K562 (cell line): ENCODE measurements around the gene CRYBB1. TPM values are rescaled to one million over a fixed set of nuclear protein-coding genes. Genes with fewer than 3 reads are reported as not detected.

ENCODE experiments used
- ATAC-seq: fragments of 200-7000 bp; cut with Tn5 transposase; 3 replicates; pipeline ENCODE4 v1.9.1; 2020; ENCODE audit warnings: moderate library complexity
- BruUV-seq: library from RNA; stranded (reverse); fragments of 400-500 nt; replicated peaks from 2 replicates; lab custom pipeline; 2021; lab: Mats Ljungman, UMichigan
- CTCF ChIA-PET: fragments of 300-600 bp; formaldehyde crosslinking; extraction: SDS; loops from one replicate; lab custom pipeline; 2021; ENCODE audit warnings: low intra/inter-chr PET ratio; lab: Yijun Ruan, JAX
- POLR2A ChIA-PET: fragments of 300-600, 350-650 bp; sonication (Branson Sonifier 250); formaldehyde crosslinking; extraction: SDS; loops from one replicate; lab custom pipeline; 2021; ENCODE audit warnings: antibody characterized with exemption, inconsistent platforms; lab: Yijun Ruan, JAX
- DNase-seq, 4 experiments: peaks; one replicate each; pipeline versions ENCODE4 v3.0.0 to v3.0.0-alpha.2; 2011 to 2018; ENCODE audit warnings: low spot score in 3 of 4, mixed read lengths in 3 of 4; ENCODE audit errors: extremely low read depth in 1 of 4
- FAIRE-seq: peaks from 2 replicates; lab custom pipeline; 2011; peaks lifted over from hg19 to GRCh38; lab: Jason Lieb, UNC
- H2AFZ ChIP-seq: 2 replicates; pipeline ENCODE4 v1.6.0; 2011; ENCODE audit warnings: low read depth, low read length, control low read depth, inconsistent platforms
- H3K27ac ChIP-seq: fragments of 200-600 bp; 3 replicates; pipeline ENCODE4 v1.8.0; 2011; ENCODE audit warnings: low read depth, mild to moderate bottlenecking, control low read depth, inconsistent platforms, low read length, moderate library complexity, mixed read lengths; ENCODE audit errors: extremely low read depth
- H3K27me3 ChIP-seq, 2 experiments: fragments of 300-600 bp in 1 of 2; 2 replicates in 1 of 2; 3 replicates in 1 of 2; pipeline versions ENCODE4 v1.6.0 to v1.8.0; 2011; ENCODE audit warnings: inconsistent platforms in 2 of 2, low read length in 2 of 2, mild to moderate bottlenecking in 1 of 2, mixed read lengths in 1 of 2, moderate library complexity in 1 of 2; ENCODE audit not compliant: control insufficient read depth in 2 of 2, insufficient read depth in 2 of 2
- H3K36me3 ChIP-seq: fragments of 300-600 bp; 3 replicates; pipeline ENCODE4 v1.8.0; 2011; ENCODE audit warnings: mild to moderate bottlenecking, low read length, inconsistent platforms; ENCODE audit not compliant: control insufficient read depth, insufficient read depth
- H3K4me1 ChIP-seq, 2 experiments: fragments of 200-600 bp in 1 of 2; replicated peaks in 1 of 2; 2 replicates in 1 of 2; 3 replicates in 1 of 2; pipeline versions ENCODE4 v1.5.1 to v1.8.0; 2011; ENCODE audit warnings: inconsistent platforms in 2 of 2, low read length in 2 of 2, mild to moderate bottlenecking in 1 of 2, mixed read lengths in 1 of 2, moderate library complexity in 1 of 2; ENCODE audit not compliant: control insufficient read depth in 2 of 2, insufficient read depth in 2 of 2
- H3K4me2 ChIP-seq: 2 replicates; pipeline ENCODE4 v1.6.1; 2011; ENCODE audit warnings: low read length, control low read depth, inconsistent platforms, mixed read lengths; ENCODE audit not compliant: insufficient read depth
- H3K4me3 ChIP-seq: fragments of 200-600 bp; sonication (generic), shearing (Covaris generic); 2 replicates; pipeline ENCODE4 v1.5.1; 2016; ENCODE audit warnings: control low read depth, inconsistent platforms
- H3K79me2 ChIP-seq: fragments of 200-600 bp; 3 replicates; pipeline ENCODE4 v1.8.0; 2011; ENCODE audit warnings: low read length, inconsistent platforms; ENCODE audit not compliant: control insufficient read depth, insufficient read depth
- H3K9ac ChIP-seq, 2 experiments: 2 replicates each; pipeline versions ENCODE4 v1.6.0 to v1.6.1; 2011; ENCODE audit warnings: low read depth in 2 of 2, low read length in 2 of 2, control low read depth in 1 of 2, inconsistent platforms in 1 of 2, mild to moderate bottlenecking in 1 of 2, mixed read lengths in 1 of 2; ENCODE audit not compliant: insufficient read depth in 1 of 2
- H3K9me1 ChIP-seq: one replicate; pipeline ENCODE4 v1.6.0; 2011; ENCODE audit warnings: inconsistent platforms, mild to moderate bottlenecking, low read length, moderate library complexity; ENCODE audit not compliant: control insufficient read depth, insufficient read depth
- H3K9me3 ChIP-seq: replicated peaks from 2 replicates; pipeline ENCODE4 v1.5.1; 2011; ENCODE audit warnings: low read depth, low read length, inconsistent platforms; ENCODE audit not compliant: control insufficient read depth, insufficient read depth
- H4K20me1 ChIP-seq: replicated peaks from 2 replicates; pipeline ENCODE4 v1.6.1; 2011; ENCODE audit warnings: low read length, inconsistent platforms, mixed read lengths; ENCODE audit not compliant: control insufficient read depth, insufficient read depth
- ESRRA ChIP-seq: fragments of 450-650 bp; IDR thresholded peaks from 2 replicates; pipeline ENCODE4 v1.6.1; 2014; ENCODE audit warnings: low read depth, mild to moderate bottlenecking, moderate library complexity, borderline replicate concordance
- FOXO4 ChIP-seq: fragments of 450-650 bp; formaldehyde crosslinking; IDR thresholded peaks from 2 replicates; pipeline ENCODE4 v1.4.0; 2020; ENCODE audit warnings: mild to moderate bottlenecking, moderate library complexity
- HOXB6 ChIP-seq: fragments of 250-450 bp; sonication (Bioruptor Pico); IDR thresholded peaks from 2 replicates; pipeline ENCODE4 v1.5.1; 2022; ENCODE audit warnings: mild to moderate bottlenecking, borderline replicate concordance
- KDM1A ChIP-seq, 2 experiments: fragments of 450-650 bp; IDR thresholded peaks; 2 replicates each; pipeline ENCODE4 v1.6.1; 2016; ENCODE audit warnings: mild to moderate bottlenecking in 2 of 2
- MED1 ChIP-seq: sonication (generic); formaldehyde crosslinking; IDR thresholded peaks from 2 replicates; pipeline ENCODE4 v1.8.1; 2023; ENCODE audit warnings: missing genetic modification reagents, borderline replicate concordance
- RBM25 ChIP-seq: fragments of 200-400 bp; formaldehyde crosslinking; IDR thresholded peaks from 2 replicates; pipeline ENCODE4 v1.6.1; 2018; ENCODE audit warnings: low read length, low read depth, moderate library complexity; ENCODE audit not compliant: severe bottlenecking
- SRSF7 ChIP-seq: fragments of 200-400 bp; formaldehyde crosslinking; optimal IDR thresholded peaks from 2 replicates; pipeline ENCODE3; 2017; ENCODE audit warnings: mild to moderate bottlenecking, low read depth, low read length
- STAG1 ChIP-seq: sonication (generic); formaldehyde crosslinking; IDR thresholded peaks from 2 replicates; pipeline ENCODE4 v1.5.0; 2020; ENCODE audit warnings: missing genetic modification reagents, borderline replicate concordance
- TCF7L2 ChIP-seq: fragments of 150-350 bp; IDR thresholded peaks from 2 replicates; pipeline ENCODE4 v1.6.1; 2016; ENCODE audit warnings: low read depth, mild to moderate bottlenecking, low read length, moderate library complexity
- TOE1 ChIP-seq, 2 experiments: fragments of 450-650 bp in 1 of 2; sonication (generic) in 1 of 2; formaldehyde crosslinking in 1 of 2; IDR thresholded peaks; 2 replicates each; pipeline versions ENCODE4 v1.7.1 to v1.8.0; 2016 to 2022; ENCODE audit warnings: borderline replicate concordance in 2 of 2, mild to moderate bottlenecking in 2 of 2, antibody characterized with exemption in 1 of 2, inconsistent platforms in 1 of 2, low read depth in 1 of 2, missing genetic modification reagents in 1 of 2, moderate library complexity in 1 of 2
- ZNF232 ChIP-seq: sonication (generic); formaldehyde crosslinking; IDR thresholded peaks from 2 replicates; pipeline ENCODE4 v1.8.0; 2022; ENCODE audit warnings: mild to moderate bottlenecking, missing genetic modification reagents
- ZNF347 ChIP-seq: fragments of 450-650 bp; formaldehyde crosslinking; IDR thresholded peaks from 2 replicates; pipeline ENCODE4 v1.4.0; 2020; ENCODE audit warnings: low read depth, mild to moderate bottlenecking, moderate library complexity
- WGBS: fragments of 100-300 bp; shearing (Covaris generic); methylation state at CpG from one replicate; pipeline ENCODE4 v1.1.6; 2016; ENCODE audit warnings: low coverage, mixed read lengths; ENCODE audit not compliant: insufficient coverage; ENCODE audit errors: missing lambda C conversion rate; 5-methylcytosine and 5-hydroxymethylcytosine counted together
- in situ Hi-C: fragments of 300-500 bp; cut with MboI; formaldehyde crosslinking; loops from 4 replicates; pipeline ENCODE4 v1.15.0; 2018; ENCODE audit warnings: inconsistent platforms, mixed read lengths
- intact Hi-C: fragments of 100-400 bp; cut with micrococcal nuclease; formaldehyde crosslinking; loops from 2 replicates; pipeline ENCODE4 v1.14.2; 2022
- polyA plus RNA-seq, 8 experiments: library from polyadenylated mRNA; depleted of rRNA in 4 of 8; stranded (reverse) in 5 of 8; unstranded in 3 of 8; fragments of >200 nt; fragmentation: Nextera tagmentation in 2 of 8; fragmentation: Illumina TruSeq in 1 of 8; extraction: Ambion mirVana in 2 of 8; extraction: Trizol in 1 of 8; gene quantifications; 2 replicates each; pipeline versions ENCODE4 v1.2.1 to v1.2.3, GENCODE V29; 2011 to 2014; ENCODE audit warnings: inconsistent platforms in 1 of 8, missing spikeins in 1 of 8
- total RNA-seq, 7 experiments: library from RNA; depleted of rRNA in 6 of 7; stranded (reverse); fragments of >200 nt in 6 of 7; fragmentation: Illumina TruSeq in 2 of 7; extraction: Trizol in 2 of 7; gene quantifications; 2 replicates each; pipeline versions ENCODE4 v1.2.1 to v1.2.3, GENCODE V29; 2011 to 2021; ENCODE audit warnings: low replicate concordance in 1 of 7
- TF ChIP-seq, protein P1 (sequence below): sonication (generic); formaldehyde crosslinking; IDR thresholded peaks from 2 replicates; pipeline ENCODE4 v1.5.0; 2020; ENCODE audit warnings: missing genetic modification reagents
- TF ChIP-seq, protein P2 (sequence below): IDR thresholded peaks from 2 replicates; pipeline ENCODE4 v1.6.1; 2011; ENCODE audit warnings: borderline replicate concordance, low read depth, mild to moderate bottlenecking, moderate library complexity, low read length; ENCODE audit not compliant: insufficient read depth, poor library complexity, severe bottlenecking
- TF ChIP-seq, protein P3 (sequence below): sonication (generic); formaldehyde crosslinking; IDR thresholded peaks from 2 replicates; pipeline ENCODE4 v1.8.1; 2022; ENCODE audit warnings: missing genetic modification reagents

Gene CRYBB1
- total and polyA plus RNA-seq, 9 of the 15 experiments (the other 6 are each of a cell fraction or from before 2014, with no cell fraction given): 0.16 to 0.45 (median 0.33) TPM; not detected in 2

DNA sequence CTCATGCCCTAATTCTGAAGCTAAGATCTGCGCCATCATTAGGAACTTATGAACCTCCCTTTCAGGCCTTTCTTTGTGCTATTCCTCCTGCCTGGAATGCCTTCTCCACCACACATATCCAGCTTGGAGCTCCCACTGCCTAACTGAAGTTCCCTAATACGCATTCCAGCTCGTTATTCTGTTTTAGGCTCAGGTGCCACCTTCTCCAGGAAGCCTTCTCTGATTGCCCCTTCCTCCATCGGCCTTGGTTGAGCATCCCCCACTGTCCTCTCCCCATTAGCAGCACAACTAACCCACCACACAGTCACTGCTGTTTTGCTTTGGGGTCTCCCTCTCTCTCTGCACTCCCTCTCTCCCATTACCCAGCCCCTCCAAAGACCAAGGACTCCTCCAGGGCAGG is 5.2 kb downstream of the CRYBB1 start (continued):
- no peak for TF ChIP-seq TOE1 (IDR thresholded peaks at IDR 0.05; ENCODE audit: borderline replicate concordance)
- TF ChIP-seq TOE1 (CRISPR knock-in tag; IDR thresholded peaks at IDR 0.05; ENCODE audit: borderline replicate concordance, low read depth): no peak

- Histone ChIP-seq H3K4me3 (no peak overlapping the region), H4K20me1 (no peaks in the 10 kb centered on the region), H2AFZ (no peak overlapping the region), H3K9me3 (no peaks in the 10 kb centered on the region), H3K36me3 (no peaks in the 10 kb centered on the region), H3K79me2 (no peaks in the 10 kb centered on the region), H3K9ac (no peak overlapping the region; a peak in 1 of 4 replicates), H3K27me3 (no peaks in the 10 kb centered on the region), H3K9me1 (no peaks in the 10 kb centered on the region), H3K4me2 (no peak overlapping the region), H3K27ac (no peak overlapping the region), H3K4me1 (peaks cover 11 to 16% of the 10 kb centered on the region in 2 experiments; a peak in 4 of 5 replicates)
- 33% methylated on average over 1 of the region's 2 CpGs for WGBS
- in situ Hi-C loops: no loop called here
- peak in 2 of 4 experiments; percentile 35 to 42 for DNase-seq
- intact Hi-C loops: no loop called here
- ChIA-PET POLR2A (no interaction called here), CTCF (no interaction called here)
- no TSS peak for BruUV-seq
- FAIRE-seq: no peak
- ATAC-seq: no peak
- no peak for TF ChIP-seq MED1 (CRISPR knock-in tag)
- TF ChIP-seq ZNF347: no peak
- no peak for TF ChIP-seq HOXB6 (CRISPR knock-in tag)
- TF ChIP-seq, protein P1, sequence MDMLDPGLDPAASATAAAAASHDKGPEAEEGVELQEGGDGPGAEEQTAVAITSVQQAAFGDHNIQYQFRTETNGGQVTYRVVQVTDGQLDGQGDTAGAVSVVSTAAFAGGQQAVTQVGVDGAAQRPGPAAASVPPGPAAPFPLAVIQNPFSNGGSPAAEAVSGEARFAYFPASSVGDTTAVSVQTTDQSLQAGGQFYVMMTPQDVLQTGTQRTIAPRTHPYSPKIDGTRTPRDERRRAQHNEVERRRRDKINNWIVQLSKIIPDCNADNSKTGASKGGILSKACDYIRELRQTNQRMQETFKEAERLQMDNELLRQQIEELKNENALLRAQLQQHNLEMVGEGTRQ (CRISPR knock-in tag): no peak
- TF ChIP-seq RBM25: peak; percentile 70
- TF ChIP-seq, protein P2, sequence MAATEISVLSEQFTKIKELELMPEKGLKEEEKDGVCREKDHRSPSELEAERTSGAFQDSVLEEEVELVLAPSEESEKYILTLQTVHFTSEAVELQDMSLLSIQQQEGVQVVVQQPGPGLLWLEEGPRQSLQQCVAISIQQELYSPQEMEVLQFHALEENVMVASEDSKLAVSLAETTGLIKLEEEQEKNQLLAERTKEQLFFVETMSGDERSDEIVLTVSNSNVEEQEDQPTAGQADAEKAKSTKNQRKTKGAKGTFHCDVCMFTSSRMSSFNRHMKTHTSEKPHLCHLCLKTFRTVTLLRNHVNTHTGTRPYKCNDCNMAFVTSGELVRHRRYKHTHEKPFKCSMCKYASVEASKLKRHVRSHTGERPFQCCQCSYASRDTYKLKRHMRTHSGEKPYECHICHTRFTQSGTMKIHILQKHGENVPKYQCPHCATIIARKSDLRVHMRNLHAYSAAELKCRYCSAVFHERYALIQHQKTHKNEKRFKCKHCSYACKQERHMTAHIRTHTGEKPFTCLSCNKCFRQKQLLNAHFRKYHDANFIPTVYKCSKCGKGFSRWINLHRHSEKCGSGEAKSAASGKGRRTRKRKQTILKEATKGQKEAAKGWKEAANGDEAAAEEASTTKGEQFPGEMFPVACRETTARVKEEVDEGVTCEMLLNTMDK: no peak
- TF ChIP-seq, protein P3, sequence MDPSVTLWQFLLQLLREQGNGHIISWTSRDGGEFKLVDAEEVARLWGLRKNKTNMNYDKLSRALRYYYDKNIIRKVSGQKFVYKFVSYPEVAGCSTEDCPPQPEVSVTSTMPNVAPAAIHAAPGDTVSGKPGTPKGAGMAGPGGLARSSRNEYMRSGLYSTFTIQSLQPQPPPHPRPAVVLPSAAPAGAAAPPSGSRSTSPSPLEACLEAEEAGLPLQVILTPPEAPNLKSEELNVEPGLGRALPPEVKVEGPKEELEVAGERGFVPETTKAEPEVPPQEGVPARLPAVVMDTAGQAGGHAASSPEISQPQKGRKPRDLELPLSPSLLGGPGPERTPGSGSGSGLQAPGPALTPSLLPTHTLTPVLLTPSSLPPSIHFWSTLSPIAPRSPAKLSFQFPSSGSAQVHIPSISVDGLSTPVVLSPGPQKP: no peak
- no peak for TF ChIP-seq ZNF232 (CRISPR knock-in tag)
- no peak for TF ChIP-seq SRSF7
- TF ChIP-seq STAG1 (CRISPR knock-in tag): no peak
- TF ChIP-seq TCF7L2: no peak
- TF ChIP-seq FOXO4: no peak
- peak; percentile 53 to 57; a peak in 3 of 4 replicates for TF ChIP-seq KDM1A (IDR thresholded peaks at IDR 0.05)
- TF ChIP-seq ESRRA: peak; percentile 45; the same call in 1 of the 2 replicates
Measured at GRCh38 chr22:26610996-26611395, 6.8 kb downstream of the CRYBB1 start.
